Karpas-422 (cell line): ENCODE measurements around the gene MGAM2. TPM values are rescaled to one million over a fixed set of nuclear protein-coding genes. Genes with fewer than 3 reads are reported as not detected.
"Not testable (repeated sequence)": the region's sequence is repeated elsewhere in the genome, so short reads cannot be mapped to it uniquely, and the experiment has no call there.

ENCODE experiments used
- DNase-seq: peaks from one replicate; pipeline ENCODE4 v3.0.0-alpha.2; 2015
- H2AFZ ChIP-seq: fragments of 200-600 bp; sonication (generic); 2 replicates; pipeline ENCODE4 v1.6.1; 2014; ENCODE audit warnings: antibody characterized with exemption, low read length, mixed read lengths
- H3K27ac ChIP-seq: fragments of 200-600 bp; sonication (generic); 2 replicates; pipeline ENCODE4 v1.5.1; 2014; ENCODE audit warnings: mild to moderate bottlenecking, low read length, moderate library complexity
- H3K27me3 ChIP-seq: fragments of 200-600 bp; sonication (generic); 2 replicates; pipeline ENCODE4 v1.6.1; 2014; ENCODE audit warnings: low read length, mixed read lengths
- H3K36me3 ChIP-seq: fragments of 200-600 bp; sonication (generic); 2 replicates; pipeline ENCODE4 v1.6.1; 2014; ENCODE audit warnings: low read length, mixed read lengths; ENCODE audit not compliant: insufficient read depth
- H3K4me1 ChIP-seq: fragments of 200-600 bp; sonication (generic); 2 replicates; pipeline ENCODE4 v1.6.1; 2014; ENCODE audit warnings: mild to moderate bottlenecking, low read length, mixed read lengths
- H3K4me2 ChIP-seq: fragments of 200-600 bp; sonication (generic); 2 replicates; pipeline ENCODE4 v1.6.1; 2014; ENCODE audit warnings: low read length, low read depth, mild to moderate bottlenecking; ENCODE audit not compliant: poor library complexity, severe bottlenecking
- H3K4me3 ChIP-seq: fragments of 200-600 bp; sonication (generic); 2 replicates; pipeline ENCODE4 v1.5.1; 2014; ENCODE audit warnings: mild to moderate bottlenecking, antibody characterized with exemption, low read length, mixed read lengths
- H3K79me2 ChIP-seq: fragments of 200-600 bp; sonication (generic); 2 replicates; pipeline ENCODE4 v1.6.1; 2014; ENCODE audit warnings: mild to moderate bottlenecking, low read length, mixed read lengths
- H3K9ac ChIP-seq: fragments of 200-600 bp; sonication (generic); 2 replicates; pipeline ENCODE4 v1.6.0; 2014; ENCODE audit warnings: low read length
- H3K9me2 ChIP-seq: fragments of 200-600 bp; sonication (generic), shearing (Covaris generic); replicated peaks from 2 replicates; pipeline ENCODE4 v1.6.0; 2014; ENCODE audit warnings: mild to moderate bottlenecking, low read length, moderate library complexity; ENCODE audit not compliant: insufficient read depth
- H3K9me3 ChIP-seq: fragments of 300-700, 200-600 bp; sonication (generic); 2 replicates; pipeline ENCODE4 v1.6.1; 2014; ENCODE audit warnings: low read length, mixed read lengths
- H4K20me1 ChIP-seq: fragments of 200-600 bp; sonication (generic); 2 replicates; pipeline ENCODE4 v1.6.1; 2014; ENCODE audit warnings: mild to moderate bottlenecking, antibody characterized with exemption, low read length, low read depth; ENCODE audit not compliant: insufficient read depth
- total RNA-seq: library from RNA; depleted of rRNA; stranded (reverse); fragments of >200 nt; shearing (Covaris generic); gene quantifications from 2 replicates; pipeline ENCODE4 v1.2.3, GENCODE V29; 2014; ENCODE audit warnings: low replicate concordance

Gene MGAM2
- total RNA-seq, 1 experiment from 2014 or later: not detected

DNA sequence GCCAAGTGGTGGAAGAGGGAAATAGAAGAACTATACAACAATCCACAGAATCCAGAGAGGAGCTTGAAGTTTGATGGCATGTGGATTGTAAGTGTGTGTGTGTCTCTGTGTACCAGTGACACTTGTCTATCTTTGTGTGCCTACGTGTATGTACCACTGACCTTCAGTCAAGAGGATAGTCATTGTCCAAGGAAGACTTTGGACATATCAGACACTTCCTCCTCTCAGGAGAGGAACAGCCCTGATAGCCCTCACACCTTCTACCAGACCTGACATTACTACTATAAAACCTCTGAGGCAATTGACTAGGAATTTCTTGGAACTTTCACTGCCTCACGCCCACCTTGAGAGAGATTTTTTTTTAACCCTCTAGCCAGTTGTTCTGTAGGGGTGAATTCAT lies 19.6 kb upstream of the MGAM2 start:
- H3K27me3 ChIP-seq: no peaks in the 10 kb centered on the region
- H3K4me2 ChIP-seq: no peak overlapping the region
- no peaks in the 10 kb centered on the region for H3K36me3 ChIP-seq
- no peak for DNase-seq
- no peaks in the 10 kb centered on the region for H3K79me2 ChIP-seq
- H3K4me3 ChIP-seq: no peak overlapping the region
- no peaks in the 10 kb centered on the region for H4K20me1 ChIP-seq
- H3K9ac ChIP-seq: no peak overlapping the region
- no peak overlapping the region for H3K27ac ChIP-seq
- no peaks in the 10 kb centered on the region for H3K9me3 ChIP-seq
- no peak overlapping the region for H2AFZ ChIP-seq
- H3K4me1 ChIP-seq: no peaks in the 10 kb centered on the region
- no peaks in the 10 kb centered on the region for H3K9me2 ChIP-seq

DNA sequence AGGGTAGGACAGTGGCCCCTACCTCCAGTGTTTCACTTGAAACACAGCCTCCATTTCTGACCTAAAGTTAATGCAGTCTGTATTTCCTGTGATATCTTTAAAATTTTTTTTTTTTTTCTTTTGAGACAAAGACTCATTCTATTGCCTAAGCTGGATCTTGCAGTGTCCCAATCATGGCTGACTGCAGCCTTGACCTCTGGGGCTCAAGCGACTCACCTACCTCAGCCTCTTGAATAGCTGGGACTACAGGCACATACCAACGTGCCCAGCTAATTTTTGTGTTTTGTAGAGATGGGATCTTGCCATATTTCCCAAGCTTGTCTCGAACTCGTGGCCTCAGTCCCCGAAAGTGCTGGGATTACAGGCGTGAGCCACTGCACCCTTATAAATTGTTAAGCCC lies 16.7 kb upstream of the MGAM2 start:
- H3K4me1 ChIP-seq: no peaks in the 10 kb centered on the region
- no peaks in the 10 kb centered on the region for H3K79me2 ChIP-seq
- no peaks in the 10 kb centered on the region for H3K36me3 ChIP-seq
- no peaks in the 10 kb centered on the region for H3K27me3 ChIP-seq
- no peak overlapping the region for H3K4me2 ChIP-seq
- H3K9me2 ChIP-seq: no peaks in the 10 kb centered on the region
- no peak for DNase-seq
- no peak overlapping the region for H3K4me3 ChIP-seq
- no peak overlapping the region for H3K27ac ChIP-seq
- H3K9ac ChIP-seq: no peak overlapping the region
- no peaks in the 10 kb centered on the region for H4K20me1 ChIP-seq
- no peak overlapping the region for H2AFZ ChIP-seq
- no peaks in the 10 kb centered on the region for H3K9me3 ChIP-seq

DNA sequence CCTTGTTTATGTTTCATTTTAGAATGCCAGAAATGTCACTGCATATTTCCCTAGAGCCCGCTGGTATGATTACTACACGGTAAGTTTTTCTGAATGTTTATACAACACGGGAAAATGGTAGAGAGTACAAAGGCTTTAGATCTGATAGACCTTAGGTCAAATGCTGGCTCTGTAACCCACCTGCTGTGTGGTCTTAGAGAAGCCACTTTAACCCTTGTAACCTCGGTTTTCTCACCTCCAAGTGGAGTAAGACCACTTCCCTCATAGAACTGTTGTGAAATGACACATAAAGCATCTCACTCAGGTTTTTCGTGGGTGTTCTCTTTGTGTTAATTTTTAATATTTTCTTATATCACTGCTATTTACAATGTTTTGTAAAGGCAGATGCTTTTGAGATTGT lies 13.9 kb upstream of the MGAM2 start:
- Histone ChIP-seq H3K4me3 (no peak overlapping the region), H3K4me1 (no peaks in the 10 kb centered on the region), H3K36me3 (no peaks in the 10 kb centered on the region), H4K20me1 (no peaks in the 10 kb centered on the region), H3K9ac (no peak overlapping the region), H2AFZ (no peak overlapping the region), H3K9me3 (no peaks in the 10 kb centered on the region), H3K27ac (no peak overlapping the region), H3K79me2 (no peaks in the 10 kb centered on the region), H3K4me2 (no peak overlapping the region), H3K27me3 (no peaks in the 10 kb centered on the region), H3K9me2 (no peaks in the 10 kb centered on the region)
- DNase-seq: no peak

DNA sequence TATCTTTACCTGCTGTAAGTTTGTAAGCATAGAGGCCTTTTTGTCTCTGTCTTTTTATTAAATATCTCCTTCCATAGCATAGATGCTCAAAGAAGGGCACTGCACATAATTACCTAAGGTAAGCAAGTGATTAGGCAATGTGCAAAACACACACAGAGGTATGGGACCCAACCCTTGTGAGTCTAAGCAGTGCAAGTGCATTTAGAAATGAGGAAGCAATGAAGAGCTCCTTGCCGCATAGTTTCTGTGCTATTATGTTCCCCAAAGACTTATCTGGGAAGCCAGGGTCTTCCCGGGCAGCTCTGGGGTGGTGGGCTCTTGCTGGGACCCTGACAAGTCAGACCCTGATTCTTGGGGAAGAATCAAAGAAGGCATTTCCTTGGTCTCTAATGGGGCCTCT lies 13.5 kb upstream of the MGAM2 start:
- no peak for DNase-seq
- no peaks in the 10 kb centered on the region for H4K20me1 ChIP-seq
- H3K79me2 ChIP-seq: no peaks in the 10 kb centered on the region
- no peak overlapping the region for H3K4me3 ChIP-seq
- no peaks in the 10 kb centered on the region for H3K4me1 ChIP-seq
- no peaks in the 10 kb centered on the region for H3K36me3 ChIP-seq
- no peaks in the 10 kb centered on the region for H3K9me2 ChIP-seq
- no peak overlapping the region for H3K4me2 ChIP-seq
- no peaks in the 10 kb centered on the region for H3K27me3 ChIP-seq
- no peak overlapping the region for H3K9ac ChIP-seq
- no peak overlapping the region for H3K27ac ChIP-seq
- no peak overlapping the region for H2AFZ ChIP-seq
- no peaks in the 10 kb centered on the region for H3K9me3 ChIP-seq

DNA sequence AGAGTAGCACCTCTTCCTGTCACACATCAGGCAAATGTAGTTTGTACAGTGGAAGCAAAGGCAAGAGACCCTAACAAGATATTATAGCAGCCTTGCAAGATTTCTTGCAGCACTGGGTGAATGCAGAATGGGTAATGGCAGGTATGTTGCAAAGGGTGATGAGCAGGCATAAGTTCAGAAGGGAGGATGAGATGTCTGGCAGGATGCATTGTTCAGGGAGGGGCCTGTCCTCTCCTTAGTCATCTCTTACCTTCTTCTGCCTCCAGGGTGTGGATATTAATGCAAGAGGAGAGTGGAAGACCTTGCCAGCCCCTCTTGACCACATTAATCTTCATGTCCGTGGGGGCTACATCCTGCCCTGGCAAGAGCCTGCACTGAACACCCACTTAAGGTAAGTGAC lies 12.2 kb upstream of the MGAM2 start:
- H3K9me3 ChIP-seq, H2AFZ ChIP-seq, H3K4me3 ChIP-seq, H4K20me1 ChIP-seq, H3K27me3 ChIP-seq, H3K27ac ChIP-seq, H3K9me2 ChIP-seq, H3K4me2 ChIP-seq, H3K4me1 ChIP-seq, DNase-seq, H3K36me3 ChIP-seq, H3K79me2 ChIP-seq, H3K9ac ChIP-seq: not testable (repeated sequence)

DNA sequence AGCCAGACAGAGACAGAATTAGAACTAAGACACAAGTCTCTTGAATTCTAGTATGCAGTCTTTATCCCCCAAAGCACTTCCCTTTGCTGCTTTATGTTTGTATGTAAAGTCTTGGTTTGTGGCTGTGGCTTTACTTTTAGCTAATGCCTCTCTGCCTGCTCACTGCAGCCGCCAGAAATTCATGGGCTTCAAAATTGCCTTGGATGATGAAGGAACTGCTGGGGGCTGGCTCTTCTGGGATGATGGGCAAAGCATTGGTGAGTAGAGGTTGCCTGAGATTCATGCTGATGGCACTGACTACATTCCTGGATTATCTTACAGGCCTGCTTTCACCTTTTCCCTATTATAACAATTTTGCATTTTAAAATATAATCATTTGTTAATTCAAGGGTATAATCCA lies 10.9 kb upstream of the MGAM2 start:
- no peak overlapping the region for H3K4me2 ChIP-seq
- H2AFZ ChIP-seq: no peak overlapping the region
- no peaks in the 10 kb centered on the region for H3K27me3 ChIP-seq
- DNase-seq: no peak
- H3K9ac ChIP-seq: no peak overlapping the region
- no peak overlapping the region for H3K27ac ChIP-seq
- H4K20me1 ChIP-seq: no peaks in the 10 kb centered on the region
- no peaks in the 10 kb centered on the region for H3K9me2 ChIP-seq
- H3K79me2 ChIP-seq: no peaks in the 10 kb centered on the region
- no peaks in the 10 kb centered on the region for H3K4me1 ChIP-seq
- H3K4me3 ChIP-seq: no peak overlapping the region
- H3K9me3 ChIP-seq: no peaks in the 10 kb centered on the region
- no peaks in the 10 kb centered on the region for H3K36me3 ChIP-seq

DNA sequence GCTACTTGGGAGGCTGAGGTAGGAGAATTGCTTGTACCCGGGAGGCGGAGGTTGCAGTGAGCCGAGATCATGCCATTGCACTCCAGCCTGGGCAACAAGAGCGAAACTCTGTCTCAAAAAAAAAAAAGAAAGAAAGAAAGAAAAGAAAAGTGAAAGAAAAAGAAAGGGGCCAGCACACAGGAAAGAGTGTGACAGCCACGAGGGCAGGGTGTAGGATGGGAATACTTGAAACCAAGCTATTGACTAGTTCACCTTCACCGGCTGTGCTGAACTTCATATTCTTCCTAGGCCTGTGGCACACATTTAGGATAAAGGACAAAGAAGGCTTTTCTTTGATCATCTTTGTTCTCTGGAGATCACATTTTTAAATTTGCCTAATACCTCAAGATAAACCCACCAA lies 9.7 kb upstream of the MGAM2 start:
- not testable (repeated sequence) for H3K4me2 ChIP-seq, H2AFZ ChIP-seq, H3K9me2 ChIP-seq, H3K36me3 ChIP-seq, H3K4me3 ChIP-seq, H3K79me2 ChIP-seq, H3K27me3 ChIP-seq, H3K27ac ChIP-seq, H3K9me3 ChIP-seq, H3K9ac ChIP-seq, H3K4me1 ChIP-seq, H4K20me1 ChIP-seq, DNase-seq

DNA sequence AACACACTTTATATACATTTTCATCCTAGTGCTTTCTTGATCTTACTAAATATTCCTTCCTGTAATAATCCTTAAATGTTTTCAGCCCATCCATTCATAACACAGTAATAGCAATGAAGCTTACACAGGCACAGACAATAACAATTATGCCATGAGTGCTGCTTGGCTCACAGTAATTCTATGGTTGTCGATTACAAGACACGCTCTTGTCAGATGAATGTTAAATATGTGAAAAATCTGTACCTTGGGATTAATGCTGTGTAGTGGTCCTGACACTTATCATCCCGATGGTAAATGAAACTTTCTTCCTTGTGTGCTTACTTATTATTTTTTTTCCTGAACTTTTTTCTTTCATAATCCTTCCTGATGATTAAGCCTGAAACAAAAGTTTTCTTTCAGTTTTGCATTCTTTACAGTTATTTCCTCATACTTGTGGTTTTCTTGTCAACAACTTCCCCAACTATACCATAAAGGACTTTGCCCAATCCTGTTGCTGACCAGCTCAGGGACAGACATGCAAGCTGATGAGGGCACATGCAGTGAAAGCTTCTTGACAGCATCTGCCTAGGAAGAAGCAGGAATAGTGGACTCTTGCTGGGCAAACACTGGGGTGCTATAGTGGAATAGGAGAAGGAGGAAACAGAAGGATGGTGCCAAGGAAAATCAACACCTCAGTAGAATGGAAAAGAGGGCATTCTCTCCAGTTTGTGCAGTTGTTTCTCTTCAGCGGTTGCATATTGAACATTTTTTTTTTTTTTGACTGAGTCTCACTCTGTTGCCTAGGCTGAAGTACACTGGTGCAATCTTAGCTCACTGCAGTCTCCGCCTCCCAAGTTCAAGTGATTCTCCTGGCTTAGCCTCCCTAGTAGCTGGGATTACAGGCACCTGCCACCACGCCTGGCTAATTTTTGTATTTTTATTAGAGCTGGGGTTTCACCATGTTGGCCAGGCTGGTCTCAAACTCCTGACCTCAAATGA lies 6.7 kb upstream of the MGAM2 start:
- no peaks in the 10 kb centered on the region for H3K9me2 ChIP-seq
- no peak overlapping the region for H3K4me2 ChIP-seq
- no peak overlapping the region for H3K9ac ChIP-seq

More for the DNA sequence above, 6.7 kb upstream of the MGAM2 start:
- H3K27me3 ChIP-seq: no peaks in the 10 kb centered on the region
- no peak overlapping the region for H3K27ac ChIP-seq
- no peaks in the 10 kb centered on the region for H3K79me2 ChIP-seq
- no peaks in the 10 kb centered on the region for H3K9me3 ChIP-seq
- no peaks in the 10 kb centered on the region for H4K20me1 ChIP-seq
- DNase-seq: no peak
- no peak overlapping the region for H2AFZ ChIP-seq
- H3K4me1 ChIP-seq: no peaks in the 10 kb centered on the region
- no peaks in the 10 kb centered on the region for H3K36me3 ChIP-seq
- H3K4me3 ChIP-seq: no peak overlapping the region
